Stomach smooth muscle (tissue), 2 donors: ENCODE results near the gene COG5.
"Not testable (repeated sequence)": the region's sequence is repeated elsewhere in the genome, so short reads cannot be mapped to it uniquely, and the experiment has no call there.

ENCODE experiments used
- H3K27ac ChIP-seq: one replicate; pipeline ENCODE4 v1.7.0; 2013; ENCODE audit warnings: mild to moderate bottlenecking, low read length, inconsistent platforms
- H3K27me3 ChIP-seq, 2 donors: one replicate each; pipeline ENCODE4 v1.7.0; 2013; ENCODE audit warnings: low read length in 2 of 2; ENCODE audit not compliant: insufficient read depth in 2 of 2, control insufficient read depth in 1 of 2
- H3K36me3 ChIP-seq, 2 donors: one replicate each; pipeline ENCODE4 v1.7.0; 2013; ENCODE audit warnings: low read length in 2 of 2; ENCODE audit not compliant: control insufficient read depth in 2 of 2, insufficient read depth in 2 of 2
- H3K4me1 ChIP-seq: one replicate; pipeline ENCODE4 v1.7.0; 2013; ENCODE audit warnings: low read length; ENCODE audit not compliant: control insufficient read depth, insufficient read depth
- H3K4me3 ChIP-seq, 2 donors: one replicate each; pipeline ENCODE4 v1.7.0; 2013; ENCODE audit warnings: low read length in 2 of 2
- H3K9ac ChIP-seq, 2 donors: one replicate each; pipeline ENCODE4 v1.7.0; 2013; ENCODE audit warnings: low read length in 2 of 2, mild to moderate bottlenecking in 1 of 2
- H3K9me3 ChIP-seq, 2 donors: one replicate each; pipeline ENCODE4 v1.7.0; 2013; ENCODE audit warnings: low read length in 2 of 2; ENCODE audit not compliant: control insufficient read depth in 2 of 2
- donor health status: healthy.
- donor health status: Pancreatic carcinoma.

Gene COG5

GRCh38 chr7:107253599-107253998 is 310.1 kb downstream of the COG5 start:
- Histone ChIP-seq H3K36me3 (no peaks in the 10 kb centered on the region), H3K4me1 (no peaks in the 10 kb centered on the region), H3K9ac (no peak overlapping the region), H3K9me3 (peaks cover 0 to 2% of the 10 kb centered on the region in 2 donors), H3K27ac (no peak overlapping the region), H3K4me3 (no peak overlapping the region), H3K27me3 (no peaks in the 10 kb centered on the region)

GRCh38 chr7:107251963-107252362 is 311.8 kb downstream of the COG5 start:
- Histone ChIP-seq H3K27ac (no peak overlapping the region), H3K36me3 (peaks cover 4 to 6% of the 10 kb centered on the region in 2 donors), H3K9ac (no peak overlapping the region), H3K9me3 (peaks cover 0 to 2% of the 10 kb centered on the region in 2 donors), H3K27me3 (no peaks in the 10 kb centered on the region), H3K4me1 (no peaks in the 10 kb centered on the region), H3K4me3 (no peak overlapping the region)

GRCh38 chr7:107248551-107249316 is 315.0 kb downstream of the COG5 start:
- H3K4me3 ChIP-seq: no peak overlapping the region
- H3K9me3 ChIP-seq: peaks cover 0 to 2% of the 10 kb centered on the region in 2 donors
- peaks cover 7 to 11% of the 10 kb centered on the region in 2 donors for H3K36me3 ChIP-seq
- H3K4me1 ChIP-seq: no peaks in the 10 kb centered on the region
- no peak overlapping the region for H3K27ac ChIP-seq
- no peak overlapping the region for H3K9ac ChIP-seq
- no peaks in the 10 kb centered on the region for H3K27me3 ChIP-seq

- H3K9ac ChIP-seq, H3K27me3 ChIP-seq, H3K4me1 ChIP-seq, H3K27ac ChIP-seq, H3K4me3 ChIP-seq, H3K9me3 ChIP-seq: not testable (repeated sequence)
- peaks cover 7 to 11% of the 10 kb centered on the region in 2 donors for H3K36me3 ChIP-seq
Observed at GRCh38 chr7:107246836-107247235, 316.9 kb downstream of the COG5 start.

GRCh38 chr7:107244613-107245012 is 319.1 kb downstream of the COG5 start:
- no peaks in the 10 kb centered on the region for H3K27me3 ChIP-seq
- no peaks in the 10 kb centered on the region for H3K9me3 ChIP-seq
- H3K9ac ChIP-seq: no peak overlapping the region
- no peaks in the 10 kb centered on the region for H3K4me1 ChIP-seq
- H3K36me3 ChIP-seq: peaks cover 7 to 11% of the 10 kb centered on the region in 2 donors
- H3K4me3 ChIP-seq: no peak overlapping the region
- no peak overlapping the region for H3K27ac ChIP-seq

GRCh38 chr7:107242267-107242666 is 321.5 kb downstream of the COG5 start:
- Histone ChIP-seq H3K4me3 (no peak overlapping the region), H3K27me3 (no peaks in the 10 kb centered on the region)

GRCh38 chr7:107237451-107237850 is 326.3 kb downstream of the COG5 start:
- Histone ChIP-seq H3K27me3 (no peaks in the 10 kb centered on the region), H3K4me3 (no peak overlapping the region), H3K27ac (no peak overlapping the region), H3K4me1 (no peaks in the 10 kb centered on the region), H3K9ac (no peak overlapping the region), H3K9me3 (no peaks in the 10 kb centered on the region), H3K36me3 (no peaks in the 10 kb centered on the region)

More at GRCh38 chr7:107242267-107242666, 321.5 kb downstream of the COG5 start:
- Histone ChIP-seq H3K9ac (no peak overlapping the region), H3K36me3 (peaks cover 3 to 6% of the 10 kb centered on the region in 2 donors), H3K9me3 (no peaks in the 10 kb centered on the region), H3K27ac (no peak overlapping the region), H3K4me1 (no peaks in the 10 kb centered on the region)

GRCh38 chr7:107236862-107237261 is 326.9 kb downstream of the COG5 start:
- Histone ChIP-seq H3K36me3 (no peaks in the 10 kb centered on the region), H3K9me3 (no peaks in the 10 kb centered on the region), H3K9ac (no peak overlapping the region), H3K27ac (no peak overlapping the region), H3K4me3 (no peak overlapping the region), H3K27me3 (no peaks in the 10 kb centered on the region), H3K4me1 (no peaks in the 10 kb centered on the region)

GRCh38 chr7:107234436-107234835 is 329.3 kb downstream of the COG5 start:
- Histone ChIP-seq H3K27ac (no peak overlapping the region), H3K9me3 (no peaks in the 10 kb centered on the region), H3K36me3 (no peaks in the 10 kb centered on the region), H3K4me3 (no peak overlapping the region), H3K27me3 (no peaks in the 10 kb centered on the region), H3K9ac (no peak overlapping the region), H3K4me1 (no peaks in the 10 kb centered on the region)

- no peak overlapping the region for H3K27ac ChIP-seq
- no peak overlapping the region for H3K4me3 ChIP-seq
- no peak overlapping the region for H3K9ac ChIP-seq
- H3K9me3 ChIP-seq: no peaks in the 10 kb centered on the region
- H3K4me1 ChIP-seq: no peaks in the 10 kb centered on the region
- no peaks in the 10 kb centered on the region for H3K27me3 ChIP-seq
- H3K36me3 ChIP-seq: no peaks in the 10 kb centered on the region
Observed at GRCh38 chr7:107233981-107234380, 329.7 kb downstream of the COG5 start.

GRCh38 chr7:107233174-107233573 is 330.5 kb downstream of the COG5 start:
- no peaks in the 10 kb centered on the region for H3K27me3 ChIP-seq
- no peak overlapping the region for H3K27ac ChIP-seq
- H3K9ac ChIP-seq: no peak overlapping the region
- no peaks in the 10 kb centered on the region for H3K36me3 ChIP-seq
- H3K4me3 ChIP-seq: no peak overlapping the region
- H3K9me3 ChIP-seq: no peaks in the 10 kb centered on the region
- H3K4me1 ChIP-seq: no peaks in the 10 kb centered on the region
